Activated CD4-positive, alpha-beta memory T cell treated with anti-CD3 and anti-CD28 coated beads for 36 hours (primary cell): ENCODE data around the gene TMEM72. TPM values are rescaled to one million over a fixed set of nuclear protein-coding genes. Genes with fewer than 3 reads are reported as not detected.

Experiments used
- CTCF ChIA-PET: fragments of 350-600 bp; sonication (Branson Sonifier 250); formaldehyde crosslinking; loops from one replicate; lab custom pipeline; 2021; ENCODE audit warnings: antibody characterized with exemption, inconsistent platforms; lab: Charles Lee
- POLR2A ChIA-PET: fragments of 350-600 bp; sonication (Branson Sonifier 250); formaldehyde crosslinking; loops from one replicate; lab custom pipeline; 2021; ENCODE audit warnings: antibody characterized with exemption; lab: Charles Lee
- DNase-seq: peaks from one replicate; pipeline ENCODE4 v3.0.0-alpha.2; 2020
- H3K27ac Mint-ChIP-seq: one replicate; pipeline ENCODE4 v1.8.0; 2021; ENCODE audit warnings: mixed read lengths
- H3K27me3 Mint-ChIP-seq: one replicate; pipeline ENCODE4 v1.8.0; 2021; ENCODE audit warnings: mixed read lengths
- H3K36me3 Mint-ChIP-seq: one replicate; pipeline ENCODE4 v1.8.0; 2021; ENCODE audit warnings: mixed read lengths
- H3K4me1 Mint-ChIP-seq: one replicate; pipeline ENCODE4 v1.8.0; 2021; ENCODE audit warnings: low read depth, mixed read lengths
- H3K4me3 Mint-ChIP-seq: one replicate; pipeline ENCODE4 v1.8.0; 2021; ENCODE audit warnings: mild to moderate bottlenecking, mixed read lengths
- H3K9me3 Mint-ChIP-seq: one replicate; pipeline ENCODE4 v1.8.0; 2021; ENCODE audit warnings: mixed read lengths
- intact Hi-C: fragments of 100-400 bp; cut with micrococcal nuclease; formaldehyde crosslinking; loops from one replicate; pipeline ENCODE4 v1.15.1; 2023
- total RNA-seq, 2 experiments: library from RNA; stranded (reverse); gene quantifications; one replicate each; pipeline ENCODE4 v1.2.3, GENCODE V29; 2021

TMEM72 gene
- total RNA-seq, 2 experiments from 2014 or later, result not detected

- Mint-ChIP-seq H3K36me3 (no peaks in the 10 kb centered on the region), H3K27me3 (peaks cover 2% of the 10 kb centered on the region), H3K4me1 (no peaks in the 10 kb centered on the region), H3K9me3 (no peaks in the 10 kb centered on the region), H3K4me3 (no peak overlapping the region), H3K27ac (no peak overlapping the region)
- intact Hi-C loops, result no loop called here
- ChIA-PET CTCF (interaction anchor here (1.1 kb wide), 1 partner anchor 52 kb away, joined by 3 read pairs; no protein-coding TSS in a partner anchor), POLR2A (no interaction called here)
- no peak for DNase-seq
Observed at GRCh38 chr10:44984671-44985101, 73.5 kb downstream of the TMEM72 start.

GRCh38 chr10:44985175-44985681, 74.1 kb downstream of the TMEM72 start:
- ChIA-PET POLR2A (no interaction called here), CTCF (interaction anchor here (1.1 kb wide), 1 partner anchor 52 kb away, joined by 3 read pairs; no protein-coding TSS in a partner anchor)
- intact Hi-C loops, result no loop called here
- Mint-ChIP-seq H3K4me3 (no peak overlapping the region), H3K4me1 (no peaks in the 10 kb centered on the region), H3K9me3 (no peaks in the 10 kb centered on the region), H3K36me3 (no peaks in the 10 kb centered on the region), H3K27me3 (peaks cover 2% of the 10 kb centered on the region), H3K27ac (no peak overlapping the region)
- DNase-seq, result no peak

- POLR2A ChIA-PET, result no interaction called here
- Mint-ChIP-seq H3K36me3 (no peaks in the 10 kb centered on the region), H3K27me3 (peaks cover 2% of the 10 kb centered on the region), H3K9me3 (no peaks in the 10 kb centered on the region), H3K4me1 (no peaks in the 10 kb centered on the region), H3K27ac (no peak overlapping the region), H3K4me3 (no peak overlapping the region)
- no peak for DNase-seq
- CTCF ChIA-PET, result no interaction called here
- intact Hi-C loops, result no loop called here
Observed at GRCh38 chr10:44986179-44986578, 75.0 kb downstream of the TMEM72 start.

Other genes with a start within 250 kb of the TMEM72 start
- gene RASSF4, start 48.5 kb downstream of the TMEM72 start, total RNA-seq, result 1 to 10 TPM in 1 of 2 experiments, under 1 TPM in 1; 0.77 to 1.1 TPM
- gene DEPP1, start 67.5 kb downstream of the TMEM72 start, total RNA-seq, result under 1 TPM; 0.34 to 0.40 TPM
- 10 to 100 TPM; 19.3 to 19.9 TPM for gene ZNF22, start 89.6 kb downstream of the TMEM72 start, total RNA-seq